Esophagus muscularis mucosa (tissue), 4 donors: ENCODE results near the gene RAB35. TPM values are rescaled to one million over a fixed set of nuclear protein-coding genes. Genes with fewer than 3 reads are reported as not detected.

Experiments
- DNase-seq: peaks from one replicate; pipeline ENCODE4 v3.0.0-alpha.2; 2017; ENCODE audit errors: extremely low spot score
- H3K27ac ChIP-seq, 4 donors: fragments of 200-600 bp; sonication (generic); replicated peaks in 1 of 4; 1 replicate in 3 of 4; 2 replicates in 1 of 4; pipeline ENCODE4 v1.5.1; 2016 to 2019; ENCODE audit warnings: mild to moderate bottlenecking in 1 of 4
- H3K27me3 ChIP-seq, 4 donors: fragments of 200-600 bp; sonication (generic); one replicate each; pipeline versions ENCODE4 v1.5.1 to v1.6.0; 2016 to 2019
- H3K36me3 ChIP-seq, 4 donors: fragments of 200-600 bp; sonication (generic); one replicate each; pipeline ENCODE4 v1.5.1; 2016 to 2019
- H3K4me1 ChIP-seq, 4 donors: fragments of 200-600 bp; sonication (generic); one replicate each; pipeline ENCODE4 v1.5.1; 2016 to 2019
- H3K4me3 ChIP-seq, 4 donors: fragments of 200-600 bp; sonication (generic); 1 replicate in 2 of 4; 2 replicates in 2 of 4; pipeline ENCODE4 v1.5.1; 2016 to 2019; ENCODE audit warnings: mild to moderate bottlenecking in 4 of 4, moderate library complexity in 1 of 4
- H3K9me3 ChIP-seq, 4 donors: fragments of 200-600 bp; sonication (generic); 1 replicate in 3 of 4; 2 replicates in 1 of 4; pipeline ENCODE4 v1.5.1; 2016 to 2019
- EP300 ChIP-seq: sonication (generic); formaldehyde crosslinking; IDR thresholded peaks from one replicate; pipeline ENCODE4 v1.6.1; 2017; ENCODE audit warnings: antibody characterized with exemption
- POLR2A ChIP-seq: fragments of 450-650 bp; IDR thresholded peaks from one replicate; pipeline ENCODE4 v1.6.1; 2017; ENCODE audit warnings: antibody characterized with exemption, moderate library complexity, mild to moderate bottlenecking, low read depth
- POLR2AphosphoS5 ChIP-seq, 2 donors: sonication (generic); formaldehyde crosslinking; IDR thresholded peaks; one replicate each; pipeline ENCODE4 v1.6.1; 2017; ENCODE audit warnings: antibody characterized with exemption in 2 of 2
- WGBS: methylation state at CpG from one replicate; pipeline ENCODE4 v1.1.5; 2018; 5-methylcytosine and 5-hydroxymethylcytosine counted together
- intact Hi-C: fragments of 100-400 bp; cut with DNase I; formaldehyde crosslinking; loops from one replicate; pipeline ENCODE4 v1.15.1; 2023
- total RNA-seq, 4 donors: library from RNA; depleted of rRNA; stranded (reverse); fragments of >200 nt; gene quantifications; one replicate each; pipeline versions ENCODE4 v1.1.0 to v1.2.1, GENCODE V29; 2016
- TF ChIP-seq, protein P1 (sequence below), 3 experiments: fragments of 200-600 bp in 2 of 3; fragments of 450-650 bp in 1 of 3; sonication (generic) in 2 of 3; IDR thresholded peaks; one replicate each; pipeline ENCODE4 v1.5.1; 2017 to 2019; ENCODE audit warnings: antibody characterized with exemption in 3 of 3, mild to moderate bottlenecking in 2 of 3, moderate library complexity in 1 of 3

Gene RAB35
- total RNA-seq, 4 donors from 2014 or later = 18.7 to 45.9 (median 38.3) TPM

DNA sequence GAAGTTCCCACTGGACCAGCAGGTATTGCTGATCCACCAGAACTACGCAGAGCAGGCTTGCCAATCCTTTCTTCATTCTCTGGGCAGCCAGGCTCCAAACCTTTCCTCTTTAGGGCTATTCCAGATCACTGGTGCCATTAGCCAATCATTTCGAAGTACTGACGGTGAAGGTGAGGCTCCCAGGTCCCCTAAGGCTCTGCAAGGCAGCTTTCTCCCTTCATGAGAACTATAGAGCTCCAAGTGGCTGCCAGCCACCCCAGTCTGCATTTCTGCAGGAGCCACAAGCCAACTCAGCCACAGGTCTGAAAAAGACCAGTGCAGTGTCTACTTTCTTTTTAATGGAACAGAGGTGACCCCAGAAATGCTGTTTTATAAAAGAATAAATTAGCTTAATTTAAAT, 48.7 kb downstream of the RAB35 start:
- no peaks in the 10 kb centered on the region for H3K36me3 ChIP-seq
- WGBS = 79% methylated on average over 3 of the region's 3 CpGs
- H3K27ac ChIP-seq = no peak overlapping the region
- DNase-seq = no peak
- no peaks in the 10 kb centered on the region for H3K9me3 ChIP-seq
- TF ChIP-seq EP300 = no peak
- no peak for TF ChIP-seq POLR2AphosphoS5 (IDR thresholded peaks at IDR 0.05)
- no peak for TF ChIP-seq POLR2A
- TF ChIP-seq, protein P1, sequence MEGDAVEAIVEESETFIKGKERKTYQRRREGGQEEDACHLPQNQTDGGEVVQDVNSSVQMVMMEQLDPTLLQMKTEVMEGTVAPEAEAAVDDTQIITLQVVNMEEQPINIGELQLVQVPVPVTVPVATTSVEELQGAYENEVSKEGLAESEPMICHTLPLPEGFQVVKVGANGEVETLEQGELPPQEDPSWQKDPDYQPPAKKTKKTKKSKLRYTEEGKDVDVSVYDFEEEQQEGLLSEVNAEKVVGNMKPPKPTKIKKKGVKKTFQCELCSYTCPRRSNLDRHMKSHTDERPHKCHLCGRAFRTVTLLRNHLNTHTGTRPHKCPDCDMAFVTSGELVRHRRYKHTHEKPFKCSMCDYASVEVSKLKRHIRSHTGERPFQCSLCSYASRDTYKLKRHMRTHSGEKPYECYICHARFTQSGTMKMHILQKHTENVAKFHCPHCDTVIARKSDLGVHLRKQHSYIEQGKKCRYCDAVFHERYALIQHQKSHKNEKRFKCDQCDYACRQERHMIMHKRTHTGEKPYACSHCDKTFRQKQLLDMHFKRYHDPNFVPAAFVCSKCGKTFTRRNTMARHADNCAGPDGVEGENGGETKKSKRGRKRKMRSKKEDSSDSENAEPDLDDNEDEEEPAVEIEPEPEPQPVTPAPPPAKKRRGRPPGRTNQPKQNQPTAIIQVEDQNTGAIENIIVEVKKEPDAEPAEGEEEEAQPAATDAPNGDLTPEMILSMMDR (IDR thresholded peaks at IDR 0.05) = no peak
- intact Hi-C loops = no loop called here
- H3K4me1 ChIP-seq = no peaks in the 10 kb centered on the region
- no peak overlapping the region for H3K4me3 ChIP-seq
- H3K27me3 ChIP-seq = peaks cover 0 to 19% (median 0%) of the 10 kb centered on the region in 4 donors

DNA sequence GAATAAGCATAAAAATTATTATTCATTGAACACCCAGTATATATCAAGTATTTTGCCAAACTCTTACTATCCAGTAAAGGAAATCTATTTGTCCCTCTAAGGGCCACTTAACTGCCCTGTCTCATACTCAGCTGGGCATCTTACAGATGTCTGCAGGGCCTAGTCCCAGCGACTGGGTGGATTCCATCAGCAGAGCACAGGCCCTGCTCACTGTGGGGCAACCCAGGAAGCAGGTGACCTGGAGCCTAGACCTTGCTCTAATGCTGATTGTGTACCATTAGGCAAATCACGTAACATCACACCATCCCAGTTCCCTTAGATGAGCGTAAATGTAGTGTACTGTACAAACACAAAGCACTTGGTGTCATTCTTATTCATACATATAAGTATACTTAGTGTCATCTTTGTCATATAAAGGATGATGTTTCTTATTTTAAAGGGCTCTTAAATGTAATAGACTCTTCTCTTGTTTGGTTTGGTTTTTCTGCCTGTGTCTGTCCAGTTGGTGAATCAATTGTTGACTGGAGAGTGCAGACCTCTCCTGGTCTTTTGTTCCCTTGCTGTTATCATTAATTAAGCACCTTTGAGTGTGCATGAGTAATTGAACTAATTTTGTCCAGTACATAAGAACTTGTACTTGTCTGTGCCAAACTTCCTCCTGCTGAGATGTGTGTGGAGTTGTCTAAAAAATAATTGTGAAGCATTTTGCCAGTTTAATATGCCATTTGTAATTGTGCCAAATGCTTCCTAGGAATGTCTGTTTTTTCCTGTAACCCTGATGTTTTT, 49.3 kb downstream of the RAB35 start:
- no peaks in the 10 kb centered on the region for H3K4me1 ChIP-seq
- no peak overlapping the region for H3K27ac ChIP-seq
- H3K9me3 ChIP-seq = no peaks in the 10 kb centered on the region
- DNase-seq = no peak
- no peaks in the 10 kb centered on the region for H3K36me3 ChIP-seq
- no peak overlapping the region for H3K4me3 ChIP-seq
- whole genome bisulfite sequencing = 90% methylated on average over 3 of the region's 3 CpGs
- peaks cover 0 to 19% (median 0%) of the 10 kb centered on the region in 4 donors for H3K27me3 ChIP-seq
- intact Hi-C loops = no loop called here
- no peak for TF ChIP-seq POLR2AphosphoS5 (IDR thresholded peaks at IDR 0.05)
- TF ChIP-seq EP300 = no peak
- TF ChIP-seq, protein P1 (IDR thresholded peaks at IDR 0.05) = no peak

DNA sequence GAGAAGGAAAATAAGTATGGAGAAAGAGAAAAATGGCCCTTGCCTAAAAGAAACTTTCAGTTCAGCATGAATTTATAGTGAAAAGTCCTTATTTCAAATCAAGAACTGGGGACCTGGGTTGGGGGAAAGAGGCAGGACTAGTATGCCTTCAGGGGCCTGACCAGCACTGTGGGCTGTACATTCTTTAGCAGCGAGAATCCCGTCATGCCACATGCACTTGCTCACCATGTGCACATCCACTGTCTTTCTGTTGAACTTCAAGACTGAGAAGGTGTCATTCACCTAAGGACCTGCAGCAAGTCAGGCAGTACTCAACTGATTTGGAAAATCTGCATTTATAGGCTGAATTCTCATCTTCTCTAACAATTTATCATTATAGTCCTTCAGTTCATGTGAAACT, 50.2 kb downstream of the RAB35 start:
- WGBS = 82% methylated on average over 2 of the region's 2 CpGs

DNA sequence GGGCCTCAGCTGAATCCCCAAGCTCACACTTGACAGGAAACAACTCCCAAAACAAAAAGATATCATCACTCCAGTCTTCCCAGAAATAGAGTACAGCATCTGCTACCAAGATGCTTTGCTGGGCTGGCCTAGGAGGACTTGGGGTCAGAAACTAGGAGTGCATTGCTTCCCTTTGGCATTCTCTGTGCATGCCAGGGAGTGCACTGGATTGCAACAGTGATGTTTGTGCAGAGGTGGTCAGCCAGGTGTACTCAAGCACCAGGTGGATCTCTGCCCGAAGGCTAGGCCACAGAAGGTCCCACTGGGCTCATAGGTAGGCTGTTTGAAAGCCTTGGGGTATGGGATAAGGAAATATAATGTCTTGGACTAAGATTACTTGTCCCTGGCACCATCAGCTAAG, 51.1 kb downstream of the RAB35 start:
- TF ChIP-seq, protein P1 (IDR thresholded peaks at IDR 0.05) = no peak
- no peak for TF ChIP-seq POLR2A
- no peak for TF ChIP-seq POLR2AphosphoS5 (IDR thresholded peaks at IDR 0.05)
- TF ChIP-seq EP300 = no peak
- Histone ChIP-seq H3K9me3 (no peaks in the 10 kb centered on the region), H3K4me3 (no peak overlapping the region), H3K36me3 (no peaks in the 10 kb centered on the region), H3K27me3 (peaks cover 0 to 25% (median 0%) of the 10 kb centered on the region in 4 donors), H3K4me1 (no peaks in the 10 kb centered on the region), H3K27ac (no peak overlapping the region)
- DNase-seq = no peak
- 100% methylated on average over 1 of the region's 1 CpG for WGBS
- intact Hi-C loops = no loop called here

More for the DNA sequence above, 50.2 kb downstream of the RAB35 start:
- intact Hi-C loops = no loop called here
- H3K9me3 ChIP-seq = no peaks in the 10 kb centered on the region
- DNase-seq = no peak
- TF ChIP-seq EP300 (no peak), POLR2A (no peak), POLR2AphosphoS5 (IDR thresholded peaks at IDR 0.05) (no peak)
- TF ChIP-seq, protein P1 (IDR thresholded peaks at IDR 0.05) = no peak
- H3K36me3 ChIP-seq = no peaks in the 10 kb centered on the region
- no peaks in the 10 kb centered on the region for H3K4me1 ChIP-seq
- H3K27me3 ChIP-seq = peaks cover 0 to 23% (median 0%) of the 10 kb centered on the region in 4 donors
- H3K27ac ChIP-seq = no peak overlapping the region
- no peak overlapping the region for H3K4me3 ChIP-seq
